Measurements from ENCODE around the gene MKNK1. TPM values are rescaled to one million over a fixed set of nuclear protein-coding genes. Genes with fewer than 3 reads are reported as not detected.

Gene MKNK1
- total RNA-seq, 1 experiment from 2014 or later, result 18.6 TPM

- TF ChIP-seq, protein P1, sequence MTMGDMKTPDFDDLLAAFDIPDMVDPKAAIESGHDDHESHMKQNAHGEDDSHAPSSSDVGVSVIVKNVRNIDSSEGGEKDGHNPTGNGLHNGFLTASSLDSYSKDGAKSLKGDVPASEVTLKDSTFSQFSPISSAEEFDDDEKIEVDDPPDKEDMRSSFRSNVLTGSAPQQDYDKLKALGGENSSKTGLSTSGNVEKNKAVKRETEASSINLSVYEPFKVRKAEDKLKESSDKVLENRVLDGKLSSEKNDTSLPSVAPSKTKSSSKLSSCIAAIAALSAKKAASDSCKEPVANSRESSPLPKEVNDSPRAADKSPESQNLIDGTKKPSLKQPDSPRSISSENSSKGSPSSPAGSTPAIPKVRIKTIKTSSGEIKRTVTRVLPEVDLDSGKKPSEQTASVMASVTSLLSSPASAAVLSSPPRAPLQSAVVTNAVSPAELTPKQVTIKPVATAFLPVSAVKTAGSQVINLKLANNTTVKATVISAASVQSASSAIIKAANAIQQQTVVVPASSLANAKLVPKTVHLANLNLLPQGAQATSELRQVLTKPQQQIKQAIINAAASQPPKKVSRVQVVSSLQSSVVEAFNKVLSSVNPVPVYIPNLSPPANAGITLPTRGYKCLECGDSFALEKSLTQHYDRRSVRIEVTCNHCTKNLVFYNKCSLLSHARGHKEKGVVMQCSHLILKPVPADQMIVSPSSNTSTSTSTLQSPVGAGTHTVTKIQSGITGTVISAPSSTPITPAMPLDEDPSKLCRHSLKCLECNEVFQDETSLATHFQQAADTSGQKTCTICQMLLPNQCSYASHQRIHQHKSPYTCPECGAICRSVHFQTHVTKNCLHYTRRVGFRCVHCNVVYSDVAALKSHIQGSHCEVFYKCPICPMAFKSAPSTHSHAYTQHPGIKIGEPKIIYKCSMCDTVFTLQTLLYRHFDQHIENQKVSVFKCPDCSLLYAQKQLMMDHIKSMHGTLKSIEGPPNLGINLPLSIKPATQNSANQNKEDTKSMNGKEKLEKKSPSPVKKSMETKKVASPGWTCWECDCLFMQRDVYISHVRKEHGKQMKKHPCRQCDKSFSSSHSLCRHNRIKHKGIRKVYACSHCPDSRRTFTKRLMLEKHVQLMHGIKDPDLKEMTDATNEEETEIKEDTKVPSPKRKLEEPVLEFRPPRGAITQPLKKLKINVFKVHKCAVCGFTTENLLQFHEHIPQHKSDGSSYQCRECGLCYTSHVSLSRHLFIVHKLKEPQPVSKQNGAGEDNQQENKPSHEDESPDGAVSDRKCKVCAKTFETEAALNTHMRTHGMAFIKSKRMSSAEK (CRISPR knock-in tag; IDR thresholded peaks at IDR 0.05; ENCODE audit: borderline replicate concordance), result no peak
- no peak for TF ChIP-seq NFYB (CRISPR knock-in tag; conservative IDR thresholded peaks at IDR 0.05; ENCODE audit: low read depth)
- no peak for TF ChIP-seq RORB (CRISPR knock-in tag; IDR thresholded peaks at IDR 0.05)
- TF ChIP-seq HMGA2 (CRISPR knock-in tag; IDR thresholded peaks at IDR 0.05), result no peak
- TF ChIP-seq SOX15 (CRISPR knock-in tag; IDR thresholded peaks at IDR 0.05), result no peak
- TF ChIP-seq ATF1 (CRISPR knock-in tag; IDR thresholded peaks at IDR 0.05), result no peak
- no peak for TF ChIP-seq ZNF263 (CRISPR knock-in tag; IDR thresholded peaks at IDR 0.05; ENCODE audit: low read depth)
- TF ChIP-seq ZNF138 (CRISPR knock-in tag; conservative IDR thresholded peaks at IDR 0.05), result no peak
- TF ChIP-seq ZNF281 (CRISPR knock-in tag; IDR thresholded peaks at IDR 0.05), result no peak
- 0 out of 2 replicates have a peak, but pooled peaks have one; percentile 74 for TF ChIP-seq KAT7 (CRISPR knock-in tag; IDR thresholded peaks at IDR 0.05; ENCODE audit: borderline replicate concordance)
- 0 out of 2 replicates have a peak, but pooled peaks have one; percentile 27 for TF ChIP-seq TCF7 (CRISPR knock-in tag; IDR thresholded peaks at IDR 0.05; ENCODE audit: low read depth)
- TF ChIP-seq EMX1 (CRISPR knock-in tag; IDR thresholded peaks at IDR 0.05), result no peak
- no peak for TF ChIP-seq PREB (CRISPR knock-in tag; IDR thresholded peaks at IDR 0.05; ENCODE audit: borderline replicate concordance)
- no peak for TF ChIP-seq NR1H2 (CRISPR knock-in tag; IDR thresholded peaks at IDR 0.05)
- no peak for TF ChIP-seq ZNF396 (CRISPR knock-in tag; IDR thresholded peaks at IDR 0.05; ENCODE audit: borderline replicate concordance)
- TF ChIP-seq SMAD4 (CRISPR knock-in tag; IDR thresholded peaks at IDR 0.05), result no peak
- TF ChIP-seq, protein P2, sequence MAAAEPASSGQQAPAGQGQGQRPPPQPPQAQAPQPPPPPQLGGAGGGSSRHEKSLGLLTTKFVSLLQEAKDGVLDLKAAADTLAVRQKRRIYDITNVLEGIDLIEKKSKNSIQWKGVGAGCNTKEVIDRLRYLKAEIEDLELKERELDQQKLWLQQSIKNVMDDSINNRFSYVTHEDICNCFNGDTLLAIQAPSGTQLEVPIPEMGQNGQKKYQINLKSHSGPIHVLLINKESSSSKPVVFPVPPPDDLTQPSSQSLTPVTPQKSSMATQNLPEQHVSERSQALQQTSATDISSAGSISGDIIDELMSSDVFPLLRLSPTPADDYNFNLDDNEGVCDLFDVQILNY (CRISPR knock-in tag; IDR thresholded peaks at IDR 0.05), result 0 out of 2 replicates have a peak, but pooled peaks have one; percentile 49
- TF ChIP-seq FOXJ3 (CRISPR knock-in tag; IDR thresholded peaks at IDR 0.05; ENCODE audit: borderline replicate concordance), result no peak
- no peak for TF ChIP-seq AR (CRISPR knock-in tag; IDR thresholded peaks at IDR 0.05)
- TF ChIP-seq, protein P3, sequence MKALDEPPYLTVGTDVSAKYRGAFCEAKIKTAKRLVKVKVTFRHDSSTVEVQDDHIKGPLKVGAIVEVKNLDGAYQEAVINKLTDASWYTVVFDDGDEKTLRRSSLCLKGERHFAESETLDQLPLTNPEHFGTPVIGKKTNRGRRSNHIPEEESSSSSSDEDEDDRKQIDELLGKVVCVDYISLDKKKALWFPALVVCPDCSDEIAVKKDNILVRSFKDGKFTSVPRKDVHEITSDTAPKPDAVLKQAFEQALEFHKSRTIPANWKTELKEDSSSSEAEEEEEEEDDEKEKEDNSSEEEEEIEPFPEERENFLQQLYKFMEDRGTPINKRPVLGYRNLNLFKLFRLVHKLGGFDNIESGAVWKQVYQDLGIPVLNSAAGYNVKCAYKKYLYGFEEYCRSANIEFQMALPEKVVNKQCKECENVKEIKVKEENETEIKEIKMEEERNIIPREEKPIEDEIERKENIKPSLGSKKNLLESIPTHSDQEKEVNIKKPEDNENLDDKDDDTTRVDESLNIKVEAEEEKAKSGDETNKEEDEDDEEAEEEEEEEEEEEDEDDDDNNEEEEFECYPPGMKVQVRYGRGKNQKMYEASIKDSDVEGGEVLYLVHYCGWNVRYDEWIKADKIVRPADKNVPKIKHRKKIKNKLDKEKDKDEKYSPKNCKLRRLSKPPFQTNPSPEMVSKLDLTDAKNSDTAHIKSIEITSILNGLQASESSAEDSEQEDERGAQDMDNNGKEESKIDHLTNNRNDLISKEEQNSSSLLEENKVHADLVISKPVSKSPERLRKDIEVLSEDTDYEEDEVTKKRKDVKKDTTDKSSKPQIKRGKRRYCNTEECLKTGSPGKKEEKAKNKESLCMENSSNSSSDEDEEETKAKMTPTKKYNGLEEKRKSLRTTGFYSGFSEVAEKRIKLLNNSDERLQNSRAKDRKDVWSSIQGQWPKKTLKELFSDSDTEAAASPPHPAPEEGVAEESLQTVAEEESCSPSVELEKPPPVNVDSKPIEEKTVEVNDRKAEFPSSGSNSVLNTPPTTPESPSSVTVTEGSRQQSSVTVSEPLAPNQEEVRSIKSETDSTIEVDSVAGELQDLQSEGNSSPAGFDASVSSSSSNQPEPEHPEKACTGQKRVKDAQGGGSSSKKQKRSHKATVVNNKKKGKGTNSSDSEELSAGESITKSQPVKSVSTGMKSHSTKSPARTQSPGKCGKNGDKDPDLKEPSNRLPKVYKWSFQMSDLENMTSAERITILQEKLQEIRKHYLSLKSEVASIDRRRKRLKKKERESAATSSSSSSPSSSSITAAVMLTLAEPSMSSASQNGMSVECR (CRISPR knock-in tag; IDR thresholded peaks at IDR 0.05; ENCODE audit: borderline replicate concordance), result no peak
- TF ChIP-seq TEAD4 (CRISPR knock-in tag; IDR thresholded peaks at IDR 0.05), result no peak
Measured at GRCh38 chr1:46616277-46617107, 12.4 kb upstream of the MKNK1 start, which contains the start of gene MOB3C (continued).
